NAMALWA (cell line): ENCODE data around the gene OST4.

Experiments used
- DNase-seq: peaks from one replicate; pipeline ENCODE4 v3.0.0-alpha.2; 2015; ENCODE audit warnings: low spot score

Gene OST4

DNA sequence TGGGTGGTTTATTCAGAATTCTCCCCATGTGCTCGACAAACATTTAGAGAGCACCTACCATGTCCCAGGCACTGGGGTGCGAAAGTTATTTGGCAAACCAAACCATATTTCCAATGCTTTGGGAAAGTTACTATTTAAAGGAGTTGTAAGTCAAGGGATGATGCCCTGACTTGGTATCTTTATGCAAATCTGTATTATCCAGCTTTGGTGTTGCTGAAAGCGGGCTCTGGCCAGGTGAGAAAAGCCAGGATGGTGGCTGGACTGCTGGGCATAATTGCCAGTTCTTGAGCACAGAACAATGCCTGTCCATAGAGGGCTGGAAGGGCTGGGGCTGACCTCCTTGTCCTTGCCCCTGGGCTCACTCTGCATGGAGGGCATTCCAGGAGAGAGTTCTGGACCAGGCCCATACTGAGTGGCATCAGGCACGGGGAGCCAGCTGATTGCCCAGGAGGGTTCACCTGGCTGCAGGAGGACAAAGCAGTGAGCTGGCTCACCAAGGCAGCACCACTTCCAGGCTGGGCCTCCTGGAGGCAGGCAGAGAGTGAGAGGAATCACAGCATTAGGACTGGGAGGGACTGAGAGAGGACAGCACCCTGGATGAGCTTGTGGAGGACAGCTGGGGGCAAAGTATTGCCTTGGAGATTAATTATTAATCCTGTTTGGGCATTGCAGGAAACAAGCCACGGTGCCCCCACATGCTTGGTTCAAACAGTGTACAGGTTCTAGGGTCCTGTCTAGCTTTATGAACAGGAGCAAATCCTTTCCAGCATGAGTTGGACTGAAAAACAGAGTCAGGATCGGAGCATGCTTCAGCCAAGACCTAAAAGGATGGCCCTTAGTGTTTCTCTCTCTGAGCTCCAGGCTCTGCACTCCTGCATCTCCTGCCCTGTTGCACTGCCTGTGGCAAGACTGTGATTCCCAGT, 22.2 kb upstream of the OST4 start:
- no peak for DNase-seq

DNA sequence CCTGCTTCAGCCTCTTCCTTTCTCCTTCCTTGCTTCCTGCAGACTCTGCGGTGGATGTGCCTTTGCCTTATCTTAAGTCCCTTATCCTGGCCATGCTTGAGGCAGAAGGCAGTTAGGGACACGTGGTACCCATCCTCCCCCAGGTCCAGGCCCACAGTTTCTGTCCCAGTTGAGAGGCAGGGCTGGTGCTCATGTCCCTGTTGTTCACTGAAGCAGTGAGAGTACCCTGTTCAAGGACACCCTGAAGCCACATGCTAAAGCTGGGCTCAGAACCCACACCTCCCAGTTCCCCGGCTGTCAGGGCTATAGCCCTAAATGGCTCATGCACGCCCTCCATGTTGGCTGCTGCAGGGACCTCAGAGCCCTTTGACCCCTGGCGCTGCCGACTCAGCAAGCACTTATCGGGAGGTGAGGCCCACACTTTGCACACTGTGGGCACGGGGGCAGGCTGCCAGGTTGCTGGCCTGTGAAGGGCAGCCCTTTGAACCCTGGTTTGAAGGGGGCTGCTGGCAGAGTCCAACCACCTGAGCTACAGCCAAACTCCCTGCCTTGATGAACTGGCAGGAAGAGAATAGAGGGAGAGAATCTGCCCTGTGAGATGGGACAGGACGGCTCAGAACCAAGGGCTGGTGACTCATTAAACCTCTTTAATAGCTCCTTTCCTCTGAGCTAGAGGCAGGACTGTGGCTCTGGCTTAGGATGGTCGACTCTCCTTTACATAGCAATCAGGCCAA, 21.4 kb upstream of the OST4 start:
- no peak for DNase-seq

DNA sequence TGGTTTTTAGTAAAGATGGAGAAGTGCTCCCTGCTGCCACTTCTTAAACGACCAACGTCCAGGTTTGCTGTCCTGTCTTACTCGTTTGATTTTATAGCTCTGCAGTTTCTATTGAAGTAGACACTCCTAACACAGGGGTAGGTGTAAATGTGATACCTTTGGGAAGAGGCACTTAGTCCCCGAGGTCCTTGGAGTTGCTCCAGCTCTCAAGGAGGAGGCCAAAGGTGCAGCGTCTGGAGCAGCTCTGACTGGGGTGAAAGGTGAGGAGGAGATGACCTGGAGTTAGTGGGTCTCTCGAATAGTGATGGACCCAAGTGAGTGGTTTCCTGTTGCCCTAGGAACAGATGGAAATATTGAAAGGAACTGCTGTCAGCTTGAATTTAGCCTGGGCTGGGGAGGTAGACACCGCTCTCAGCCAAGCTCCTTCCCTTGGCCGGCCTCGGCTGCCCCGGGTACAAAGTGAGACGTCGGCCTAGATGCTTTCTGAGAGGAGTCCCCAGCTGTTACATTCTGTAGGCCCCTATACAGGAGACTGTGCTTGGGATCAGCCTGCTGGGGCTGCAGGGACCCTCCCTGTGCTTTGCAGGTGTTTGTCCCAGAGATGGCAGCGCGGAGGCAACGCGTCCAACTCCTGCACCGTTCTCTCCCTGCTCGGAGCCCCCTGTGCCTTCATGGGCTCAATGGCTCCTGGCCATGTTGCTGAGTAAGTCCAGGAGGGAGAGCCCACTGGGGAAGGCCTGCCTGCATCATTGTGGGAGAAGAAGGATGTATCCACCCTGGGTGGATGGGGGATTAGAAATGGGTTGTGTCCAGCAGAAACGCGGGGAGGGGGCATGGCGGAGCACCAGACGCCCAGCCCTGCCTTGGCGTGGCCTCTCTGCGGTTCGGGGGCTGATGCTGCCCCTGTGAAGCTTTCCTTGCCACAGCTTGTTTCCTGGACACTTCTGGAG, 20.6 kb upstream of the OST4 start:
- DNase-seq: no peak

DNA sequence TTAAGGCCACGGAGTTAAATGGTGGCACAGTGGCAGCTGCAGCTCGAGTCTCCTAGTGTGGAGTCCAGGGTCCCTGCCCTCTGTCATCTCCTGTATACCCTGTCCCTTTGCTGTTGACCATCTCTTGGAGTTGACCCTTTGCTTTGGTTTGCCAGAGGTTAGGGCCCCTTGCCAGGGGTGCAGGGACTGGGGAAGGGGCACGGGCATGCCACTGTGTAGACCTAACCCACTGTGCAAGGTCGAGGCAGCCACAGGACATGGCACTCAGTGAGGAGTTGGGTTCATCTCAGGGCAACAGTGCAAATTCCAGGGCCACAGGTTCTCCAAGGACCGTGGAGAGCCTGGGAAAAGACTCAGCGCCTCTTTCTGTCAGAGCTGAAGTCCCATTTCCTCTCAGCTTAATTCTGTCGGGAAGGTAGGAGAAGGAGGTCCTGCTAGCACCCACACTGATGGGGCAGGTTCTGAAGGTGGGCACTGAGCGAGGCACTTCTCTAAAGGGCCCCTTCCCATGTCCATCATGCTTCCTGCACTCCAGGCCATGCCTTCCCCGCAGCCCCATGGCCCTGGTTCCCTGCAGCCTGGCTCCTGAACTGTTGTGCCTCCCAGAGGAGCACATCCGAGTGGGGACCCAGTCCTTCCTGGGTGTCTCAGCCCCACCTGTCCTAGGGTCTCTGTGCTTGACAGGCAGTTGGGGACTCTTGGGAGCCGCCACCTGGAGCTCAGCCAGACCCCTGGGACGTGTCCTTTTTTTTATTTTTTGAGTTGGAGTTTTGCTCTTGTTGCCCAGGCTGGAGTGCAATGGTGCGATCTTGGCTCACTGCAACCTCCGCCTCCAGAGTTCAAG, 17.9 kb upstream of the OST4 start:
- DNase-seq: no peak

DNA sequence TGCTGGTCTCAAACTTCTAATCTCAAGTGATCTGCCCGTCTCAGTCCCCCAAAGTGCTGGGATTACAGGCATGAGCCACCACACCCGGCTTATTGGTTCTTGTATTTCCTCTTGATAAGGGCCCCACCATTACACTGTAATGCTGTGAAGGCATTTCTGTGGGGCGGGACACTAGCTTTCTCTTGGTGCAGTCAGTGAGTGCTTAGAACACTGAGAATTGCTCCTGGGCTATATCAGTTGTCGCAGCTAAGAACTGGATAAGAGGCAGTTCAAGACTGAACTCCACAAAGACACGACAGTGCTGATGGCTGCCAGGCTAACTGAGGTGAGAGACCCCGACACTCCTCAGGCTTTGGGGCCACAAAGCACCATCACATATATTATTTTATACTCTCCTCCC, 17.2 kb upstream of the OST4 start:
- no peak for DNase-seq

DNA sequence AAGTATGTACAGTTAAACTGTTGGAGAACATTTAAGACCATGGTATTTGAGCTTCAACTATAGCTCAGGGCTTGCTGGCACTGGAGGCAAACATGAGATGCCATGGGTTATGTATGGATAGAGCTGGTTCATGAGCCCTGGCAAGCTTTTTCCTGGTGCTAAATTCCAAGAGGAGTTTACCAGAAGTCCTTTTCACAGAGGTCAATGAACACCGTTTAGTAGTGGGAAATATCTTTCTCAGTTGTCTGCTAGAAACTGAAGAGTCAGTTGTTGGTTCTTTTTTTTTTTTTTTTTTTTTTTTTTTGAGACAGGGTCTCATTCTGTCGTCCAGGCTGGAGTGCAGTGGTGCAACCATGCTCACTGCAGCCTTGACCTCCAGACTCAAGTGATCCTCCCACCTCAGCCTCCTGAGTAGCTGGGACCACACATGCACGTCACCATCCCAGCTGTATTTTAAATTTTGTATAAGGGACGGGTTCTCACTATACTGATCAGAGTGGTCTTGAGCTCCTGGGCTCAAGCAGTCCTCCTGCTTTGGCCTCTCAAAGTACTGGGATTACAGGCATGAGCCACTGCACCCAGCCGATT, 16.5 kb upstream of the OST4 start:
- DNase-seq: no peak

DNA sequence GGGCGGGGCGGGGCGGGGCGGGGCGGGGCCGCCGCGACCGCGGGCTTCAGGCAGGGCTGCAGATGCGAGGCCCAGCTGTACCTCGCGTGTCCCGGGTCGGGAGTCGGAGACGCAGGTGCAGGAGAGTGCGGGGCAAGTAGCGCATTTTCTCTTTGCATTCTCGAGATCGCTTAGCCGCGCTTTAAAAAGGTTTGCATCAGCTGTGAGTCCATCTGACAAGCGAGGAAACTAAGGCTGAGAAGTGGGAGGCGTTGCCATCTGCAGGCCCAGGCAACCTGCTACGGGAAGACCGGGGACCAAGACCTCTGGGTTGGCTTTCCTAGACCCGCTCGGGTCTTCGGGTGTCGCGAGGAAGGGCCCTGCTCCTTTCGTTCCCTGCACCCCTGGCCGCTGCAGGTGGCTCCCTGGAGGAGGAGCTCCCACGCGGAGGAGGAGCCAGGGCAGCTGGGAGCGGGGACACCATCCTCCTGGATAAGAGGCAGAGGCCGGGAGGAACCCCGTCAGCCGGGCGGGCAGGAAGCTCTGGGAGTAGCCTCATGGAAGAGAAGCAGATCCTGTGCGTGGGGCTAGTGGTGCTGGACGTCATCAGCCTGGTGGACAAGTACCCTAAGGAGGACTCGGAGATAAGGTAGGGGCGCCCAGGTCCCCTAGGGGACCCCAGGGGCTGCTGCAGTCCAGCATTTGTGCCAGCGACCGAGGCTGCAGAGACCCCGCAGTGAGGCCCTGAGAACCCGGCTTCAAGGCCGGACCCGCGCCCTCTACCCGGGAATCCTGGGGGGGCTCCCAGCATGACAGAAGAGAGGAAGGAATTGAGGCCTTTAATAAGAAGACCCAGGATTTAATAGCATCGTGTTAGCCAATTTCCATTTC, 15.5 kb upstream of the OST4 start, which contains the start of gene KHK:
KHK (plus strand) TSS at position 49 of the 870 bp plus-strand sequence; CDS start at position 537, 488 bp downstream.
- peak; percentile 97 for DNase-seq

DNA sequence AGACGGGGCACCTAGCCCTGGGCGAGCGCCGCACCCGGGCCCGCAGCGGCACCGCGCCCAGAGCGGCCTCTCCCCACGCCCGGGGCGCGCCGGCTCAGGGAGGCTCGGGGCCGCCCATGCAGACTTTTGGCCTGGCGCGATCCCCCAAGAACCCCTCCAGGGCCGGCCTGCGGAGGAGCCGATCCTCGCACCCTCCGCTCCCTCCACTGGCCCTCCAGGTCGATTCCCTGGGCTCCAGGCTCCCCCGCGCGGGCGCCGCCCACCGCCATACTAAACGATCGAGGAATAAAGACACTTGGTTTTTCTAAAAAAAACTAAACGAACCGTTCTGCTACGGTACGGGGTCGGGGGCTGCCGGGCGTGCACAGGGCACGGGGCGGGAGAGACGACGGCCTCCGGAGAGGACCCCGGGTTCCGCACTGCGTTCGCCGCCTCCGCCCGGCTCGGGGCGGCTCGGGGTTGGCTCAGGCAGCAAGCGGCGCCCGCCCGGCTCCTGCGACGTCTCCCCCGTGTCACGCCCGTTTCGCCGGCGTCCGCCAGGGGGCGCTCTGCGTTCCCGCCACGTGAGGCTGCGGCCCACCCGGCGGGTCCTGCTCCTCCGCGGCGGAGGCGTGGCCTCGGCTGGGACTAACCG, 14.8 kb upstream of the OST4 start:
- DNase-seq: no peak

DNA sequence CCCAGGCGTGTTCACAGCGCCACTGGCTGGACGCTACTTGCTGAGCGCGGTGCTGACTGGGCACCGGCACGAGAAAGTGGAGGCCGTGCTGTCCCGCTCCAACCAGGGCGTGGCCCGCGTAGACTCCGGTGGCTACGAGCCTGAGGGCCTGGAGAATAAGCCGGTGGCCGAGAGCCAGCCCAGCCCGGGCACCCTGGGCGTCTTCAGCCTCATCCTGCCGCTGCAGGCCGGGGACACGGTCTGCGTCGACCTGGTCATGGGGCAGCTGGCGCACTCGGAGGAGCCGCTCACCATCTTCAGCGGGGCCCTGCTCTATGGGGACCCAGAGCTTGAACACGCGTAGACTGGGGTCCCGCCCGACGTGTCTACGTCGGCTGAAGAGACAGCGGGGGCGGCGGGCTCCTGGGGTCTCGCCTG, 14.2 kb upstream of the OST4 start:
- no peak for DNase-seq

DNA sequence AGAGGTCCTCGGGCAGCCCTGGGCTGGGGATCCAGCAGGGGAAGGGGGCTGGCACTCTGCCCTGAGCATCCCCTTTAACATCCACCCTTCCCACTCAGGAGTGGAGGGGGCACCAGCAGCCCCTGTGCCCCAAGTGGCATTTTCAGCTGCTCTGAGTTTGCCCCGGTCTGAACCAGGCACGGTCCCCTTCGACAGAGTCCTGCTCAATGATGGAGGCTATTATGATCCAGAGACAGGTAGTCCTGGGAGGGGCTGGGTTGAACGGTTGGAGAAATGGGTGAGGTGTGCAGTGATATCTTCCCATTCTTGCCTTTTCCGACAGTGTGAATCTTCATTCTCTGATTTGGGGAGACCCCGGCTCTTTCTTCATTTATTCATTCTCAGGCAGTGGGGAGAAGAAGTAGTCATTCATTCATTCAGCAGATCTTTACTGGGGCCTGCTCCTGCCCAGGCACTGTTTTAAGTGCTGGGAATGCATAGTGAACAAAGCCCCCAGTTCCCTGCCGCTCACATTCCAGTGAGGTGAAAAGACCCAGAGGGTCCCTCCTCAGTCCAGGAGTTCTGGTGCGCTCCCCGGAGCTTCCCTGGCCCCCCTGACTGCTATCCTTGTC, 13.7 kb upstream of the OST4 start:
- no peak for DNase-seq

DNA sequence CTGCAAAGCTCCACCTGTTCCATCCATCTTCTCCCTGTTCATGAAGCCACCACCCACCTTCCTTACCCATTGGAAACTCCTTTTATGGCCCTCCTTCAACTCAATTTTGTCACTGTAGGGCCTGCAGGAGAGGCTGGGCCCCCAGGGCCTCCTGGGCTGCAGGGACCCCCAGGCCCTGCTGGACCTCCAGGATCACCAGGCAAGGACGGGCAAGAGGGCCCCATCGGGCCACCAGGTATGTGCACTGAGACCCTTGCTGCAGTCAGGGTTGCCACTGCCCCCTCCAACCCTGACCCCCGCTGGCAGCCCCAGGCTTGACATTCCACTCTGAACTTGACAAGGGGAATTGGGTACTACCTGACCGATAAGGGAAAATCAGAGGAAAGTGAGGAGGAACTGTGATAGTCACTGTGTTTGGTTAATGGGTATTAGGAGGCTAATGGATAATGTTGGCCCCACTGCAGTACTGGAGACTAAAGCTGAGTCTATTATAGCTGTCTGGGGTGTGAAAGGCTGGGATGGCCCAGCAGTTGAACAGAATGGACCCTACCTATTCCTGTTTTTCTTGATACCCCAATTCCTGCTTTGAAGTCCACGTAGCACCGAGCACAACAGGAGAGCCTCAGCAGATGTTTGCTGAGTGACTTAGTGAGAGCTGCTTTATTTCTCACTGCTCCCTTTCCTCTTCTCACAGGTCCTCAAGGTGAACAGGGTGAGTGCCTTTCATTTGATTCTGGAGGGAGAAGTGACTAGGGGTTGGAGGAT, 13.0 kb upstream of the OST4 start:
- no peak for DNase-seq

DNA sequence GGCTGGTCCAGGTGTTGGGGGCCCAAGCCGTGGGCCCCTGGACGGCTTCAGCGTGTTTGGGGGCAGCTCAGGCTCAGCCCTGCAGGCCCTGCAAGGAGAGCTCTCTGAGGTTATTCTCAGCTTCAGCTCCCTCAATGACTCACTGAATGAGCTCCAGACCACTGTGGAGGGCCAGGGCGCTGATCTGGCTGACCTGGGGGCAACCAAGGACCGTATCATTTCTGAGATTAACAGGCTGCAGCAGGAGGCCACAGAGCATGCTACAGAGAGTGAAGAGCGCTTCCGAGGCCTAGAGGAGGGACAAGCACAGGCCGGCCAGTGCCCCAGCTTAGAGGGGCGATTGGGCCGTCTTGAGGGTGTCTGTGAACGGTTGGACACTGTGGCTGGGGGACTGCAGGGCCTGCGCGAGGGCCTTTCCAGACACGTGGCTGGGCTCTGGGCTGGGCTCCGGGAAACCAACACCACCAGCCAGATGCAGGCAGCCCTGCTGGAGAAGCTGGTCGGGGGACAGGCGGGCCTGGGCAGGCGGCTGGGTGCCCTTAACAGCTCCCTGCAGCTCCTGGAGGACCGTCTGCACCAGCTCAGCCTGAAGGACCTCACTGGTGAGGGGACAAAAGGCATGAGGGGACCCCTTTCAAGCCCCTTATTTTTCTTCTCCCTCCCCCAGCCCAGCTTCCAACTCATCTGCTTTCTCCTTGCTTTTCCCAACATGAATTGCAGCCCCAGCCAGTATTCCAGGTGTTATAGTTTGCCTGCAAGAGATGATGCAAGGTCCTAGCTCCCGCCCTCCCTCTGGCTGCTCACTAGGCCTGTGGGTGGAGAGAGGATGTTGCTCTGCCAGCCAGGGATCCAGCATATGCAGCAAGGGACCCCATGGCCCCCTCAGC, 12.2 kb upstream of the OST4 start:
- DNase-seq: no peak

DNA sequence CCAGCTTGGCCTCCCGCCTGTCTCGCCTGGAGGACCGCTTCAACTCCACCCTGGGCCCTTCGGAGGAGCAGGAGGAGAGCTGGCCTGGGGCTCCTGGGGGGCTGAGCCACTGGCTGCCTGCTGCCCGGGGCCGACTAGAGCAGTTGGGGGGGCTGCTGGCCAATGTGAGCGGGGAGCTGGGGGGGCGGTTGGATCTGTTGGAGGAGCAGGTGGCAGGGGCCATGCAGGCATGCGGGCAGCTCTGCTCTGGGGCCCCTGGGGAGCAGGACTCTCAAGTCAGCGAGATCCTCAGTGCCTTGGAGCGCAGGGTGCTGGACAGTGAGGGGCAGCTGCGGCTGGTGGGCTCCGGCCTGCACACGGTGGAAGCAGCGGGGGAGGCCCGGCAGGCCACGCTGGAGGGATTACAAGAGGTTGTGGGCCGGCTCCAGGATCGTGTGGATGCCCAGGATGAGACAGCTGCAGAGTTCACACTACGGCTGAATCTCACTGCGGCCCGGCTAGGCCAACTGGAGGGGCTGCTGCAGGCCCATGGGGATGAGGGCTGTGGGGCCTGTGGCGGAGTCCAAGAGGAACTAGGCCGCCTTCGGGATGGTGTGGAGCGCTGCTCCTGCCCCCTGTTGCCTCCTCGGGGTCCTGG, 11.4 kb upstream of the OST4 start:
- DNase-seq: no peak

DNA sequence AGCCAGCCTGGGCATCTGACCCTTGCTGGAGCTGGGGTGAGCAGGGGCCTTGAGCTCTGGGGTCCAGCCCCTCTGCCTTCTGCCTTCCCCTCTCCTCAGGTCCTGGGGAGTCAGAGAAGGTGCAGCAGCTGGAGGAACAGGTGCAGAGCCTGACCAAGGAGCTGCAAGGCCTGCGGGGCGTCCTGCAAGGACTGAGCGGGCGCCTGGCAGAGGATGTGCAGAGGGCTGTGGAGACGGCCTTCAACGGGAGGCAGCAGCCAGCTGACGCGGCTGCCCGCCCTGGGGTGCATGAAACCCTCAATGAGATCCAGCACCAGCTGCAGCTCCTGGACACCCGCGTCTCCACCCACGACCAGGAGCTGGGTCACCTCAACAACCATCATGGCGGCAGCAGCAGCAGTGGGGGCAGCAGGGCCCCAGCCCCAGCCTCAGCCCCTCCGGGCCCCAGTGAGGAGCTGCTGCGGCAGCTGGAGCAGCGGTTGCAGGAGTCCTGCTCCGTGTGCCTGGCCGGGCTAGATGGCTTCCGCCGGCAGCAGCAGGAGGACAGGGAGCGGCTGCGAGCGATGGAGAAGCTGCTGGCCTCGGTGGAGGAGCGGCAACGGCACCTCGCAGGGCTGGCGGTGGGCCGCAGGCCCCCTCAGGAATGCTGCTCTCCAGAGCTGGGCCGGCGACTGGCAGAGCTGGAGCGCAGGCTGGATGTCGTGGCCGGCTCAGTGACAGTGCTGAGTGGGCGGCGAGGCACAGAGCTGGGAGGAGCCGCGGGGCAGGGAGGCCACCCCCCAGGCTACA, 10.7 kb upstream of the OST4 start:
- no peak for DNase-seq

DNA sequence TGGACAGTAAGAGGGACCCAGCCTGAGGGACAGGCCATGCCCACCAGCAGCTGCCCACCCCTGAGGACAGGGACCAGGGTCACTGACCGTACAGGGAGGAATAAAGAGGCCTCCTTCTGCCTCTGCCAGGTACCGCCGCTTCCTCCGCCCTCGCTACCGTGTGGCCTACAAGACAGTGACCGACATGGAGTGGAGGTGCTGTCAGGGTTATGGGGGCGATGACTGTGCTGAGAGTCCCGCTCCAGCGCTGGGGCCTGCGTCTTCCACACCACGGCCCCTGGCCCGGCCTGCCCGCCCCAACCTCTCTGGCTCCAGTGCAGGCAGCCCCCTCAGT, 9.1 kb upstream of the OST4 start:
- no peak for DNase-seq

DNA sequence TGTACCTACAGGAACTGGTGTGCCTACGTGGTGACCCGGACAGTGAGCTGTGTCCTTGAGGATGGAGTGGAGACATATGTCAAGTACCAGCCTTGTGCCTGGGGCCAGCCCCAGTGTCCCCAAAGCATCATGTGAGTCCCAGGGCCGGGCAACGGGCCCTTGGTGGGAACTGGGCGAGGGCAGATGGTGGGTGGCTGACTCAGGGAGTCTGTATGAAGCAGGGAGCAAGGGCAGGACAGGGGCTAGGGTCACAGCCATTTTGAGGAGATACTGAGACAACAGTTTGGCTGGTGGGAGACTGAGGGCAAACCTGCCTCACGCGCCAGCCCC, 8.7 kb upstream of the OST4 start:
- no peak for DNase-seq
